NCI-H1930 (cell line): ENCODE measurements around the gene COL5A3.
"Not testable (repeated sequence)": the region's sequence is repeated elsewhere in the genome, so short reads cannot be mapped to it uniquely, and the experiment has no call there.

ENCODE experiments used
- DNase-seq, 2 experiments: peaks; one replicate each; lab custom pipeline; 2025; lab: John Stamatoyannopoulos, UW

The COL5A3 gene

DNA sequence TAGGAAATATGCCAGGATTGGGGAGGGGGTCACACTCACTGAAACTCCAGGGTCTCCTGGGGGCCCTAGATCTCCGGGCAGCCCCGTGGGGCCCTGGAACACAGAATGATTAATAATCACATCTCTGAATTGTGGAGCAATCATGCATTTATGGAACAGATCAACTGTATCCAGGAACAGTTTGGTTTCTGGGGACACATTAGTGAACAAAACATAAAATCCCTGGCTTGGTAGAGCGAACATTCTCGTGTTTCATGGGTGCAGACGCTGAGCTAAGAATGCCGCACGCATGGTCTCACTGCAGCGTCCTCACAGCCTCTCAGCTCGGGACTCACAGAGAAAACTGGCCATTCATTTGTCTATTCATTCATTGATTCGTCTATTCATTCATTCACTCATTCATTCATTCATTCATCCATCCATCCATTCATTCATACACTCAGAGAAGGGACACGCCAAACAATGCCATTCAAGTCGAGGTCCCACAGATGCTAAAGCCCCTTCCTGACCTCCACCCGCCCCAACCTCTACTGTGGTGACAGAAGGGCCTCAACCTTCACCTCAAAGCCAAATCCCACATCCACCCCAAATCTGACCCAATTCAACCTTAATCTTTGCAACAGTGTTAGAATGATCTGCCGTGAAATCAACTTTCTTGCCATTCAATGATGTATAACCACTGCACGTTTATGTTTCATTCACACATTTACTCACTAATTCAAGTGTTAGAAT, 39.0 kb downstream of the COL5A3 start:
- DNase-seq, result no peak

DNA sequence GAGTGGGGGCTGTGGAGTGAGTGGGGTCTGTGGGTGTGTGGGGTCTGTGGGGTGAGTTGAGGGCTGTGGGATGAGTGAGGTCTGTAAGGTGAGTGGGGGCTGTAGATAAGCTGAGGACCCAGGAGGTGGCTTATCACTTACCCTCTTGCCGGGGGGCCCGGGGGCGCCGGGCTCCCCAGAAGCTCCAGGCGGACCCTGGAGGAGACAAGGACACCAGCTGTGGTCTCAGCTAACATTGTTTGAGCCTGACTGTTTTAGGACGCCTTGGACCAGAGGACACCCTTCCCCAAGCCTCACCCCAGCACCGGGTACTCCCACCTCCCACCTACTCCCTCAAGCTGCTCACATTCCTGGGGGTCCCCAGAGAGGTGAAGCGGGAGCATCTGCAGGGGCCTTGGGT, 39.8 kb downstream of the COL5A3 start:
- no peak for DNase-seq

DNA sequence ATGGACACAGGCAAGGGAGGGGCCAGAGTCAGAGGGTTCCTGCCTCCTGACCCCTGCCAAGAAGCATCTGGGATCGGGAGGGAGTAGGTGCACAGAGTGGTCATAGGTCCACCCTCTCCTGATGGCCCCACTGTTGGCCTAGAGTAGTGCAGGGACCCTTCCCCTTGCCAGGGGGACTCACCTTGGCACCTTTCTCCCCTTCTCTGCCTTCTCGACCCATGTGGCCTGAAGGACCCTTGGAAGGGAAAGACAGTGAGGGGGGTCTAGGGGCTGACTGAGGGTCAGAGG, 40.7 kb downstream of the COL5A3 start:
- DNase-seq, result no peak

DNA sequence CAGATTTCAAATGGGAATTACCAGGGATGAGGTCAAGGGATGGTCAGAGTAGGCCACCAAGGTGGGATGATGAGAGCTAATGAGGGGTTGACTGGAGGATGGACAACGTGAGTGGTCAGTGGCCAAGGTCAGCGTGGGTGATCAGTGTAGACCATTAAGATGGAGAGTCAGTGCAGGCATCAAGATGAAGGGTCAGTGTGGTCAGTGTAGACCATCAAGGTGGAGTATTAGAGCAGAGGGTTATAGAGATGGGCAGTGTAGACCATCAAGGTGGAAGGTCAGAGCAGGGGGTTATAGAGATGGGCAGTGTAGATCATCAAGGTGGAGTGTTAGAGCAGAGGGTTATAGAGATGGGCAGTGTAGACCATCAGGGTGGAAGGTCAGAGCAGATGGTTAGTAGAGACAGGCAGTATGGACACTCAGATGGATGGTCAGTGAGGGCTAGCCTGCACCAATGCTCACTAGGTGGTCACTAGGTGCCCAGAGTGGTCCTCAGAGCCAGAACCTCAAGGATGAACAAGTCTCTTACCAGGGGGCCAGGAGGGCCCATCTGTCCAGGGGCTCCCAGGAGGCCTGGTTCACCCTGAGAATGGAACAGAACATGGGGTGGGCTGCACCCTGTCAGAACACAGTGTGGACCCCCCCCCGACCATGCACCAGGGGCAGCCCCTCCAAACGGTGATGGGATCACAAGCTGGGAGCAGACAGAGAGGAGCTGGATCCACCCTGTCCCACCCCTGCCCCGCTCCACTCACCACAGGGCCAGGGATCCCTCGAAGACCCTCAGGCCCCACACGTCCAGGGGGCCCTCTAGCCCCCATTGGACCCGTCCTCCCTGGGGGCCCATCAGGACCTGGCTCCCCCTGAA, 41.2 kb downstream of the COL5A3 start:
- DNase-seq, result no peak

DNA sequence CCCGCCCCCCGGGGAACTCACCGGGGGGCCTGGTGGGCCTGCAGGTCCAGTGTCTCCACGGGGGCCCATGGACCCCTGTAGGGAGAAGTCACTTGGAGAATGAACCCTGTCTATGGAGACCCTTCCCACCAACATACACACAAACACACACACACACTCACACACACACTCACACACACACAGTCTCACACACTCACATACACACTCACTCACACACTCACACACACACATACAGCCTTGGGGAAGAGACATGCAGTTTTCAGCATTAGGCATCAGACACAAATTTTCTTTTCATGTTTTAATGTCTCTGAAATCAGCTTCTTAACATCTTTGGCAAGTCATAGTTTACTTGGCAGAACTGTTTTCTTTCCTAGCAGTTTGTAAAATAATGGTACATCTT, 43.0 kb downstream of the COL5A3 start:
- DNase-seq, result no peak

DNA sequence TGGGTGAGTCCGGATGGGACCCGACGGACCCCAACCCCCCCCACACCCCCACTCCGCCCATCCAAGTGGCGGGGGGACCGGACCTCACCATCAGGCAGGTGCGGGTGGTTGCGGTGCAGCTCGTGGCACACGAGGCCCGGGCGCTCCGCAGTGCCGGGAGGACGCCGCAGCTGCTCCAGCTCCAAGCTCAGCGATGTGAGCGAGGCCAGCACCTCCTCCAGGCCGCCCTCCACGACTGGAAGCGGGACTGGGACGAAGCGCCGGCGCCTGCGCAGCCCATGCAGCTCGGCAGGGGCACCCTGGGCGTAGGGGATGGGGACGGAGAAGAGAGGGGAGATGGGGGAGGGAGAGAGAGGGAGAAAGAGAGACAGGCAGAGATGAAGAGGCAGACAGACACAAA, 43.9 kb downstream of the COL5A3 start:
- DNase-seq, result no peak

DNA sequence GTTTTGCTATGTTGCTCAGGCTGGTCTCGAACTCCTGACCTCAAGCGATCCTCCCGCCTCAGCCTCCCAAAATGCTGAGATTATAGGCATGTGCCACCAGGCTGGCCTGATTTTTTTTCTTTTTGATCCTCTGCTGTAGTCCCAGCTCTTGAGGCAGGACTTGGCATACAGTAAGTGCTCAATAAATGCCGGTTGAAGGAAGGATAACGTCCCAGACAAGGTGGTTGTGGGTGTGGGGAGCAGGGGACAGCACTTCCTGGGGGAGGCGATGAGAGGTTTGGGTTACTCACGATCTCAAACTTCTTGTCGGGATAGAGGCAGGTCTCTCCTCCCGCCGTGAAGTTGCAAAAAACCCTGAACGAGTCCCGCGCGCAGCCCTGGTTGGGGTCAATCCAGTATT, 44.3 kb downstream of the COL5A3 start:
- DNase-seq, result no peak

DNA sequence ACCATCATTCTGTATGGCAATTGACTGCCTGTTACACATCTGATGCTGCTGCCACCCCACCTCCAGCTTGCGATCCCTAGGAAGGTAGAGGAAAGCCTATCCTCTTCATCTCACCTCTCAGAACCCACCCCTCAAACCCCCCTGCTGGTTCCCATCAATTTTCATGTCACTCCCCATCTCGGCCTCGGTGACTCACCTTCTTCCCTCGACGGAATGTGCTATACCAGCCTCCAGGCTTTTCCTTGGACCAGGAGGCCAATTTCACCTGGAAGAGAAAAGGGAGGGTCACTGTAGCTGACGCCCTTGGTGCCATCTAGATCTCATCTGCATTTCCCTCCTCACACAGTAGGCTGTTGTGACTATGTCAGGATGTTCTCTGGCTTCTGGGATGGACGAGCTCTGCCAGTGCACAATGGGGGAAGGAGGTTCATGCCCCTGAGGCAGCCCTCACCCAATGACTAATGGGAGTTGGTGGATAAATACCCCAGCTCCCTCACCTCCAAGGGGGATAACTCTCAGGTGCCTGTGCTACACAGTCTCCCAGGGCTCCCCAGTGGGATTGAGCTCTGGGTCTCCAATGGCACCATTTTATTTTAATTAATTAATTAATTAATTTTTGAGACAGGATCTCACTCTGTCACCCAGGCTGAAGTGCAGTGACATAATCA, 47.5 kb downstream of the COL5A3 start:
- DNase-seq, result no peak

DNA sequence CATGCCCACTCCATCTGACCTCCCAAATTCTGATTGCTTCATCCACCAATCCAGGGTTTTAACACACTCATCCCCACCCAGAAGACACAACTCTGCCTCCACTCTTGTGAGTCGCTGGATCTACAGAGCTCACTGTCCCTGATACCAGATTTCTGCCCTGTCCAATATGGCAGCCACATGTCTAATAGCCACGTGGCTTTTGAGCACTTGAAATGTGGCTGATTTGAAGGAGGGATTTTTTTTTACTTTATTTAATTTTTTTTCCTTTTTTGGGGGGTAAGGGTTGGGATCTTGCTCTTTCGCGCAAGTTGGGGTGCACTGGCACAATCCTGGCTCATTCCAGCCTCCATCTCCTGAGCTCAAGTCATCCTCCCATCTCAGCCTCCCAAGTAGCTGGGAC, 49.2 kb downstream of the COL5A3 start:
- DNase-seq, result no peak

DNA sequence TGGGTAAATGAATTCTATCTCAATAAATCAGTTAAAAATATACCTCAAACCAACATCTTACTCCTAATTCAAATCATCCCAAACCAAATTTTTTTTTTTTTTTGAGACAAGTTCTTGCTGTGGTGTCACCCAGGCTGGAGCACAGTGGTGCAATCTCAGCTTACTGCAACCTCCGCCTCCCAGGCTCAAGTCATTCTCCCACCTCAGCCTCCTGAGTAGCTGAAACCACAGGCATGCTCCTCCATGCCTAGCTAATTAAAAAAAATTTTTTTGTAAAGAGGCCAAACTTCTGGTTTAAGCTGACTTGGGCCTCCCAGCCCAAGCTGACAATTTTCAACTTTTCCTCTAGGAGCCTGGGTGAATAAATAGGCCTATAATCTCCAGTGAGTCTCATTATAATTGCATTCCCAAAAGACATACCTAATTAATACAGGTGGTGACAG, 51.9 kb downstream of the COL5A3 start:
- DNase-seq, result no peak

DNA sequence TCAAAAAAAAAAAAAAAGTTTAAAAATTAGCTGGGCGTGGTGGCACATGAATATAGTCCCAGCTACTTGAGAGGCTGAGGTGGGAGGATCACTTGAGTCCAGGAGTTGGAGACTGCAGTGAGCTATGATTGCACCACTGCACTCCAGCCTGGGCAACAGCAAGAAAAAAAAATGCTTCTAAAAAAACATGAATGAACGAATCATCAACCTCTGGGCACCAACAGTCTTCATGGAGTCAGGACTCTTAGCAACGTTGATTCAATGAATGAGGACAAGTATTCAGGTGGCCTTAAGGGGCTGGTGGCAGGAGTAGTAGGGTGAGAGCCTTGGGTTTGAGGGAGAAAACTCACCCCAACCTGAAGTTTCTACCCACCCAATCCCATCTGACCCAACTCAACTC, 53.3 kb downstream of the COL5A3 start:
- DNase-seq, result no peak

DNA sequence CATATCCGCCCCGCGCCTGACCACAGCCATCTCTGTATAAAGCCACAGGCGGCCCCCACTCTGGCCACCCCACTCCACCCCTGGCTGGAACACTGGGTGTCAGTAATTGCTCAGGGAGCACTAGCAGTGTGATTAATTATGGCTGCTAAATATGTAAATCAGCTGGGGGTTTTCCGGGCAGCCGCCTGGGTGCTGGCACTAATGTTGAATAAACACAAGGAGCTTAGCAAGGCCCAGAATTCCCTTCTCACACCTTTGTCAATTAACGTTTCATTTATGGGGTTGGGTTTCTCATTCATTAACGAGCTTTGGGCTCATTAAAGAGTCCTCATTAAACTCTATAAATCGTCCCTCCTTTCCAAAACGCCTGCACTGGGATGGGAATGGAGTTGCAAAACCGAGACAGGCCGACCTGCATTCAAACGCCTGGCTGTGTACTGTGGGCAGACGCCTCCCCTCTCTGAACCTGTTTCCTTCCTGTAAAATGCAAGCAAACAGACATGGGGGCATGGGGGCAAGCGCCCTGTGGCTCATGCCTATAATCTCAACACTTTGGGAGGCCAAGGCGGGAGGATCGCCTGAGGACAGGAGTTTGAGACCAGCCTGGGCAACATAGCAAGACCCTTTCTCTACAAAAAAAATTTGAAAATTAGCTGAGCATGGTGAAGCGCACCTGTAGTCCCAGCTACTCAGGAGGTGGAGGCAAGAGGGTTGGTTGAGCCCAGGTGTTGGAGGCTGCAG, 56.3 kb downstream of the COL5A3 start:
- no peak for DNase-seq

DNA sequence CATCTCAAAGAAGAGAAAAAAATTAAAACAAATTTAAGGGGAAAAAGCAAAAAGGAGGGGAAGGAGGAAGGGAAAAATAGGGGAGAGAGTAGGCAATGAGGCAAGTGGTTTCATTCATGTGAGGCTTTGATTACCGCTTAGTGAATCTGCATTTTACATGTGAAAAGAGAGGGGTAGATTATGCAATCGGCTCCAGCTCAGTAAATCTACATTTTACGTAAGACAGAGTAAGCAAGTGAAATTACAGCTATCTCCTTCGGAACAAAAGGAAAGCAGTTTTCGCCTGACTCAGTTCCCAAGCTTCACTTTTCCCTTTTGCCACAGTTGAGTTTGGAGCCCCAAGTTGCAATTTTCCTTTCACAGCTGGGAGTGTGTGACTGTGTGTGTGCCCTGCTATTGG, 58.0 kb downstream of the COL5A3 start:
- no peak for DNase-seq

DNA sequence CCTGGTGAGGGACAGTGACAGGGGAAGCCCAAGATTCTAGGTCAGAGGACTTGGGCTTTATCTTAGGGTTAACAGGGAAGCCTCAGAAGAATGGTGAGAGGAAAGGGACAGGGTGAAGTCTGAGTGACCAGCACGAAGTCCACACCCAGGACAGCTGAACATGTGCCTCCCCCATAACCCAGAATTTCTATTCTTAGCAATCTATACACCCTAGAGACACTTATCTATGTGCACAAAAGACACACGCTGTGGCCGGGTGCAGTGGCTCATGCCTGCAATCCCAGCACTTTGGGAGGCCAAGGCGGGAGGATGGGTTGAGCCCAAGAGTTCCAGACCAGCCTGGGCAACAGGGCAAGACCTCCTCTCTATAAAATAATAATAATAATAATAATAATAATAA, 62.9 kb downstream of the COL5A3 start:
- no peak for DNase-seq

DNA sequence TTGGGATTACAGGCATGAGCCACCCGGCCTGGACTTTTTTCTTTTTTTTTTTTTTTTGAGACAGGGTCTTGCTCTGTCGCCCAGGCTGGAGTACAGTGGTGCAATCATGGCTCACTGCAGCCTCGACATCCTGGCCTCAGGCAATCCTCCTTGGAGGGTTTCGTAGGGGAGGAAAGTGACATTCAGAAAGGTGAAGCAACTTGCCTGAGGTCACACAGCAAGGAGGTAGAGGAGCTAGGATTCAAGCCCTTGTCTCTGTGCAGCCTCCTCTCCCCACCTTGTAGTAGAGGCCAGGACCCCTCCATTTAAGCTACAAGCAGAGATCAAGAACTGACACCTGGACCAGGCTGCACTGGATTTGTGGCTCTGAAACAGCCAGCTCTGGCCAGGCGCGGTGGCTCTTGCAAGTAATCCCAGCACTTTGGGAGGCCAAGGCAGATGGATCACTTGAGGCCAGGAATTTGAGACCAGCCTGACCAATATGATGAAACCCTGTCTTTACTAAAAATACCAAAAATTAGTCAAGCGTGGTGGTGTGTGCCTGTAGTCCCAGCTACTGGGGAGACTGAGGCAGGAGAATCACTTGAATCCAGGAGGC, 63.7 kb downstream of the COL5A3 start:
- not testable (repeated sequence) for DNase-seq

DNA sequence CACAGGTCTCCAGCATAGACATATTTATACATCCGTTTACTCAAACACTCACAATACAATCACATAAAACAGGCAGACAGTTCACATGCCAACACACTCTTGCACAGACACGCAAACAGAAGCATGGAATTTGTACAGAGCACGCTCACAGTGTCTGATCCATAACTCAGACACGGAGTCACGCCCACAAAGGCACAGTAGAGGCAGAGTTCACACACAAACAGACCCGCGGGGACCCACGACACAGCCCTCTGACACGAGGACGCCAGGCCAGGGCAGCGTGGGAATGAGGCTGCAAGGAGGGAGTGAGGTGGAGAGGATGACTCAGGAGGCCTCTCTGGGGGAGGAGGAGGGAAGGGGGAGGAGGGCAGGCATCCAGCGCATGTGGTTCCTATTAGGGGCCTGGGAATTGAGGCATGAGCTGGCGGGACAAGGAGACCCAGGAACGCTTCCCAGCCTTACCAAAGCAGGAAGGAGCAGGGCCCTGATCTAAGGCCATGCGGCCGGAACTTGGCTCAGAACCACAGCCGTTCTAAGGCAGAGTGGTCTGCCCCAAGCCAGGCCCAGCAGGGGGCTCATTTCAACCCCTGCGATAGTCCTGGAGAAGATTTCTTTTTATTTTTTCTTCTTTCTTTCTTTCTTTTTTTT, 64.9 kb downstream of the COL5A3 start:
- no peak for DNase-seq

DNA sequence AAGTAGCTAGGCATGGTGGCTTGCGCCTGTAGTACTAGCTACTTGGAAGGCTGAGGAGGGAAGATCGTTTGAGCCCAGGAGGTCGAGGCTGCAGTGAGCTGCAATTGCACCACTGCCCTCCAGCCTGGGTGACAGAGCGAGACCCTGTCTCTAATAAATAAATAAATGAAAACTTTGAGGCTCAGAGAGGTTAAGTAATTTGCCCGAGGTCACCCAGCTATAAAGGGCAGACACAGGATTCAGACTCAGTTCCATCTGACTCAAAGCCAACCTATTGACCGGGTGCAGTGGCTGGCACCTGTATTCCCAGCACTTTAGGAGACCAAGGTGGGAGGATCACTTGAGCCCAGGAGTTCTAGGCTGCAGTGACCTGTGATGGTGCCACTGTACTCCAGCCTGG, 66.6 kb downstream of the COL5A3 start:
- DNase-seq, result no peak

DNA sequence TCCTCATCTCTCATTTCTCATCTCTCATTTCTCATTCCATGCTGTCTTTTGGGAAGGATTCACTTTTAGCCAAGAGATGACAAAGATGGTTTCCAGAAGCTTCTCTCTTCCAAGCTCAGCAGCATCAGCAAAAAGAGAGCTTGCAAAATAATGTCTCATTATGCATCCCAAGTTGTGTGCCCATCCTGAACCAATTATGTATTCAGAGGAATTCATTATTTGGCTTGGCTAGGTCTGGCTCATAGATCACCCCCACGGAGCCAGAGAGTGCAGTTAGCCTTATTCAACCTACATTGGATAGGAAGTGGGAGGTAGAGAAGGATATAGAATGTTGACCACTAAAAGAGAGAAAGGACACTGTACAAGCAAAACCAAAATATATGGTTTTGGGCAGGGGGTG, 68.6 kb downstream of the COL5A3 start:
- DNase-seq, result no peak

DNA sequence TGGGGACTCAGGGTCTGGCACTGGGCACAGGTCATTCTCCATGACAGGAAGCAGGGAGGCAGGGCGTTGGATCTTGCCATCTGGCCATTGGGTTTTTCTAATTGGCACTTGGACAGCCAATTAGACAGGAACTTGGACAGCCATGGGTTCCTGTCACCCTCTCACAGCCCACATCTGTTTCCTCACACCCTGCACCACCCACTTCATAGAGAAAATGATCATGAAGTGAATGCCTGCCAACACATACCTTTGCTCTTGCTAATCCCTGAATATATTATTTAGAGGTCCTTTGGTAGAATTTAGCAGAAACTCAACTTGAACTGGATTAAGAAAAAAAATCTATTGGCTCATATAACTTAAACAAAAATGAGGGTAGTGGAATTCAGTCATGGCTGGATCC, 69.1 kb downstream of the COL5A3 start:
- DNase-seq, result no peak

DNA sequence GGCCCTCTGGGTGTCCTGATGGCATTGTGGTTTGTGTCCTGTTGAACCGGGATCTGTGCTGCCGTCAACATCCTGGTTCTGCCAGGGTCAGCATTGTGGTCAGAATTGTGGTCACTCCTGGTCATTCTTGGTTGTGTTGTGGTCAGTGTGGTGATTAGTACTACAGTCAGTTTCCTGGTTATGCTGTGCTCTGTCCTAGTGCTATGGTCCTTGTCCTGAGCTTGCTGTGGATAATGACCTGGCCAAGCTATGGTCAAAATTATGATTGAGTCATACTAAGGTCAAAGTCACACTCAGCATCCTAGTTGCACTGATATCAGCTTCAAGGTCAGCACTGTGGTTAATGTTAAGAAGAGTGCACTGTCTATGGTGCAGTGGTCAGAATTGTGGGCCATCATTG, 69.5 kb downstream of the COL5A3 start:
- no peak for DNase-seq

DNA sequence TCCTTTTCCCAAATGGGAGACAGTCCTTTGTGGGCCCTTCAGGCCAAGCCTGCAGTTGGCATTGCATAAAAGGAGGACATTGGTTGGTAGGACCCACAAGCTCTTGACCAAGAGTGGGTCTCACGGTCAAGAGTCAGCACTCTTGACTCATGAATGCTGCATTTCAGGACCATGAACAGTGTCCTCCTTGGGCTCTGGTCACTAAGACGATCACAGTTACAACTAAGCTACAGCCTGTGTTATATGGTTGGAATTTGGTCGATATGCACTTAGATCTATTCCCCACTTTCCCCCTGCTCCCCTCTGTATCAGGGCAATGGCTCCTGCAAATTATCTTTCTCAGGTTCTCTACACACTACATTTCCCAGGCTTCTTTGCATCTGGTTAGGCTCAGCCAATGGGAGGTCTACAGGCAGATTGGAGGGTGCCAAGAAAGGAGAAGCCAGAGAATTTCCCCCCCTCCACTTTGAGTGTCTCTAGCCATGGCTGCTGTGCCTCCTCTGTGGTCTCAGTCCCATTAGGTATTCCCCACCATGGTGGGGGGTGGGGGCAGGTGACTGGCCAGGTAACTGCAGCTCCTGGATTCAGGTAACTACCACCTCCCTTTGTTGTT, 70.9 kb downstream of the COL5A3 start:
- DNase-seq, result no peak
